HG02759 (cell line): ENCODE data around the gene WDR12.
A peak's percentile ranks its signal among the peaks of the same experiment; 100 is the strongest.
"Not testable (repeated sequence)": the region's sequence is repeated elsewhere in the genome, so short reads cannot be mapped to it uniquely, and the experiment has no call there.

Experiments
- ATAC-seq: cut with Tn5 transposase; IDR thresholded peaks from one replicate; pipeline ENCODE4 v1.9.1; 2021; ENCODE audit warnings: mild to moderate bottlenecking, moderate library complexity; ENCODE audit not compliant: unreplicated experiment

Gene WDR12

DNA sequence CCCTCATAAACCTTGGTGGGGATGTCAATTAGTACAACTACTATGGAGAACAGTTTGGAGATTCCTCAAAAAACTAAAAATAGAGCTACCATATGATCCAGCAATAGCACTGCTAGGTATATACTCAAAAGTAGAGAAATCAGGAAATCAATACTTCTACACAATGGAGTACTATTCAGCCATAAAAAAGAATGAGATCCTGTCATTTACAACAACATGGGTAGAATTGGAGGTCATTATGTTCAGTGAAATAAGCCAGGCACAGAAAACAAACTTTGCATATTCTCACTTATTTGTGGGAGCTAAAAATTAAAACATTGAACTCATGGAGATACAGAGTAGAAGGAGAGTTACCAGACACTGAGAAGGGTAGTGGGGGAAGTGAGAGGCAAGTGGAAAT lies 6.0 kb downstream of the WDR12 start:
- not testable (repeated sequence) for ATAC-seq

DNA sequence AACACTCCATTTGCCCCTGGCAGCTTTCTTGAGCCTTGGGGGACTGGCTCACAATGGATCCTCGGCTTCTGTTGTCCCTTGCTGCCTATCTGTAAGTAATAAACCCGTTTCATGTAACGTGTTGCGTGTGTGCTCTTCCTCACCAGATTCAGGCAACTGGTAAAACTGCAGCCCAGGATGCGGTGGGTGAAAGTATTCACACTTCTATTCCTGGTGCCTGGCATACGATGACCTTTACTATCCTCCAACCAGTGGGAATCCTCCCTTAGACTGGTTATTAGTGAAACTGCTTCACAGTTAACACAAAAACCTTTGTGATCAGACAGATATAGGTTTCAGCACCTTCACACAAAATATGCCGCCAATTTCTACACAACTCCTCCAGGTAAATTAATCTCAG lies 26.3 kb downstream of the WDR12 start:
- ATAC-seq = no peak

DNA sequence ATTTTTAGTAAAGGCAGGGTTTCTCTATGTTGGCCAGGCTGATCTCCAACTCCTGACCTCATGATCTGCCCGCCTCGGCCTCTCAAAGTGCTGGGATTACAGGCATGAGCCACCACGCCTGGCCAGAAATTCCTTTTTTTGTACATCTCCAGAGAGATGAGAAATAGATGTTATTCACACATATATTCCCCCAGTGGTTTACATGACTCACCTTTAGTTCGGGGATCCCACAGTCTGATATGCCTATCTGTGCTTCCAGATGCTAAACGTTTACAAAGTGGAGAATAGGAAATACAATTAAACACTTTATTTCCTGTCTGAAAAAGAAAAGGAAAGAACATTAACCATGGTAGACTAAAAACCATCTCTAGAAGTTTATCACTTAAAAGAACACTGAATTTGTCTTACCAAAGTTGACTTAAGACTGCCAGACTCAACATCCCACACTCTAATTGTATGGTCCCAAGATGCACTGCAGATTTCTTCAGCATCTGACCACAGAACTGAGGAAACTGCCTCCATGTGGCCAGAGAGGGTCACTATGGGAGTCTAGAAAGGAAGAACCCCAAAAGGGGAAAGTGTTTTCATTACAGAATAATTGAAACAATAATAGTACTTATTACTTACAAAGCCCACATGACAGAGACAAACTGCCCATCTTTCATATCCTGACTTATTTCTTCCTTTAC lies 27.3 kb downstream of the WDR12 start:
- ATAC-seq = no peak

DNA sequence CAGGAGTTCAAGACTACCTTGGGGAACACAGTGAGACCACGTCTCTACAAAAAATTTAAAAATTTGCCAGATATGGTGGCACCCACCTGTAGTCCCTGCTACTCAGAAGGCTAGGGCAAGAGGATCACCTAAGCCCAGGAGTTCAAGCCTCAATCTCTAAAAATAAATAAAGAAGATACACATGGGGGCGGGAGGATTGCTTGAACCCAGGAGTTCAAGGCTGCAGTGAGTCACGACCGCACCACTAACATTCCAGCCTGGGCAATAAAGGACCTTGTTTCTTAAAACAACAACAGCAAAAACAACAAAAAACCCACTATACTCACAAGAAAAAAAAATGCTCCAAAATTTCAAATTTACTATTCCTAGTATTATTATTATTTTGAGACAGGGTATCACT lies 29.9 kb downstream of the WDR12 start:
- ATAC-seq = no peak

DNA sequence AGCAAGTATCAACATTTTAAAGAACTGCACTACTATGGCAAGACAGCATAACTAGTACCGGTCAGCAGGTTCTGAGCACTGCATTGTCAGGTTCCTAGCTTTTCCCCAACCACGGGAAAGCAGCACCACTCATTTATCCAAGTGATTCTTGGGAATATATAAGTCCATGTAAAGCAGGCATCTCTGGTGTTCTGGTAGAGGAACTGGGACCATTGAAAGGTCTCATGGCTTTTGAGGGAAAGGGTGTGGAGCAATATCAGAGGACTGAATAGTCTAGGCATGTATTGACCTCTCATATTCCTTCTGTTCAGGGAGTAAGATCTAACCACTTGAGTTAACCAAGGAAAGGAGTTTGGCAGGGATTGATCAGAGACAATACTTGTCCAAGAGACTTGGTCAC lies 33.8 kb downstream of the WDR12 start:
- ATAC-seq = no peak

DNA sequence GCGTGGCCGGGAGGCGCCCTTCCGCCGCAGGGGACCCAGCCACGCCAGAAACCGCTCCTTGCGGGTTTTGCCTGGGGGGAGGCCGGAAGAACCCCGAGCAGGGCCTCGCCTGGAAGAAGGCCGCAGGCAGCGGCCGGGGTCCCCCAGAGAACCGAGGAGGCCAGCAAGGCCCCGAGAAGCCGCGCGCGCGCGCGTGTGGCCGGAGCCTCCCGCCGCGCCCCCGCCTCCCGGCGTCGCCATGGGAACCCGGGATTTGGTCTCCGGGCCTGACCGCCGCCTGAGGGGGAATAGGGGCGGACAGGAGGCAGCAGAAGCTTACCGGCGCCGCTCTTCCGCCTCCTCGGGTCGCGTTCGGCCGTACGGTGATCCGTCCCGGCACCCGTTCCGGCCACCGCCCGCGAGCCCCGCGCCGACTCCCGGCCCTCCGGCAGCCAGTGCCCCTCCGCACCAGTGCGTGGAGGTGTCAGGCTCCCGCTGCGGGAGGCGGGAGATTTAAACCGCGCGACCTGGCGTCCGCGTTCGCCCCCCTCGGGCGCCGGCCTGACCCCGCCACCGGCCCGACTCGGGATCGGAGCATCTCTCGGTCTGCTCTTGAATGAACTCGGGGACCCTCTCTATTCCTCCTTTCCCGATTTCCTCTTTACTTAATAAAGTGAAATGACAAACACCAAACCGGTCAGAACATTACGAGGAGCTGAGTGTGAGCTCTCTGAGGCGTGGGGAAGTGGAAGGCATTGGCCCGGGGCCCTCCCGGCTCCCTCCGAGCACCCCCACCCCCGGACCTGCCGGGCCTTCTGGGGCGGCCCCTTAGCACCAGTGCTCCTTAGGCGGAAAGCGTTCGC lies 40.0 kb downstream of the WDR12 start, which contains the start of gene ICA1L:
TSS of gene ICA1L (minus strand) at position 467 of the 842 bp plus-strand sequence. CDS start 42,757 bp downstream, outside the sequence.
- peak; percentile 66 for ATAC-seq

DNA sequence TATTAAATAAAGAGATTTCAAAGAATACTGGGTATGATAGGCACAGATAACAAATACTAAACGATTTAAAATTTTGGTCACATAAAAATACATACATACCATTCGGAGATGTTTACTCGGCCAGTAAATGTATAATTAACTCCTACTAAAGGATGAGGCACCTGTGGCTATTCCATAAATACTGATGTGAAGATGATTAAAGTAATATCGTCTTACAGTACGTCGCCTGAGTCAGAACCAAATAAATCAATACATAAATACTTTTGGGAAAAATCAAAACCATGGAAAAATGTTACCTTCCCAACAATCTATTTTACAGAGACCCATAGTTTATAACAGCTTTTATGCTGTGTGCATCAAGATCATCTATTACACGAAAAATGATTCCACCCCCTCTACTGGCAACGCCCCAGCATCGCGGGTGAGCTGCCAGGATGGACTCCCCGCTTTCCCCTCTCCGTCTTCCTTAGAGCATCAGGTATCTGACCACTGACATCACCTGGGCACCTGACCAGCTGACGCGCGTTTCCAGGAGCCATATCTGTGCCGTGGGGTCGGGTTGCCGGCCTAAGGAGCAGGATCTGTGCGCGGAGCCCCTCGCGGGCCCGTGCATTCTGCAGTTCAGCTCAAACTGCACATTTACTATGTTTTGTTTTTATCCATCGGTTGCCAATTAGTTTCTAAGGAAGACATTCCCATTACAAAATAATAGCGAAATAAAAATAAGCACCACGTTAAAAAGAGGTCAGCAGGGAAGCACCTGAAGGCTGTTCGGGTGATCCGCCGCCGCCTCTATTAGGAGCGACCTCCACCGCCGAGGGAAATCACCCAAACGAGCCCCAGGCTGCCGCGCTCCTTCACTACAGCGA lies 40.8 kb downstream of the WDR12 start:
- peak; percentile 78 for ATAC-seq

DNA sequence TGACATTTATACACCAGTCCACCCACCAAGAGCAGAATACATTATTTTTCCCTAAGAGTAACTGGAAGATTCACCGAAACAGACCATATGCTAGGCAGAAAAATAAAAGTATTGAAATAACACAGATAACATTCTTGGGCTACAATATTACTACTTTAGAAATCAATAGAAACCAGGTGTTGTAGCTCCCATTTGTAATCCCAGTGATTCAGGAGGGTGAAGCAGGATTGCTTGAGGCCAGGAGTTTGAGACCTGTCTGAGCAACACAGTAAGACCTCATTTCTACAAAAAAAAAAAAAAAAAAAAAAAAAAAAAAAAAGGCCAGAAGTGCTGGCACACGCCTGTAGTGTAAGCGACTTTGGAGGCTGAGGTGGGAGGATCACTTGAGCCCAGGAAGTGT lies 49.5 kb downstream of the WDR12 start:
- no peak for ATAC-seq

DNA sequence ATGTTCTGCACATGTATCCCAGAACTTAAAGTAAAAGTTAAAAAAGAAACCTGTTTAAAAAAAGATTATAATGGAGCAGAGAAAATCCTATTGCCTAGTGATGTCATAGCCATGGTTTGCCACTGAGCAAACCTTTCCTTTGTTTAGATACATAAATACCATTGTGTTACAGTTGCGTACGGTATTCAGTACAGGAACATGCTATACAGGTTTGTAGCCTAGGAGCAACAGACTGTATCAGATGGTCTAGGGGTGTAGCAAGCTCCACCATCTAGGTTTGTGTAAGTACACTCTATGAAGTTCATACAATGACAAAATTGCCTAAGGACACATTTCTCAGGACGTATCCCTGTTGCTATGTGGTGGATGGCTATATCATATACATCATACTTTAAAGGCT lies 52.9 kb downstream of the WDR12 start:
- ATAC-seq = no peak

DNA sequence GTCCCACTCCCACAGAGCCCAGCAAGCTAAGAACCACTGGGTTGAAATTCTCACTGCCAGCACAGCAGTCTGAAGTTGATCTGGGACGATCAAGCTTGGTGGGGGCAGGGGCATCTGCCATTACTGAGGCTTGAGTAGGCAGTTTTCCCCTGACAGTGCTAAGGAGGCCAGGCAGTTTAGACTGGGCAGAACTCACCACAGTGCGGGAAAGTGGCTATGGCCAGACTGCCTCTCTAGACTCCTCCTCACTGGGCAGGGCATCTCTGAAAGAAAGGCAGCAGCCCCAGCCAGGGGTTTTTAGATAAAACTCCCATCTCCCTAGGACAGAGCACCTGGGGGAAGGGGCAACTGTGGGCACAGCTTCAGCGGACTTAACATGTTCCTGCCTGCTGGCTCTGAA lies 62.1 kb downstream of the WDR12 start:
- ATAC-seq = not testable (repeated sequence)

DNA sequence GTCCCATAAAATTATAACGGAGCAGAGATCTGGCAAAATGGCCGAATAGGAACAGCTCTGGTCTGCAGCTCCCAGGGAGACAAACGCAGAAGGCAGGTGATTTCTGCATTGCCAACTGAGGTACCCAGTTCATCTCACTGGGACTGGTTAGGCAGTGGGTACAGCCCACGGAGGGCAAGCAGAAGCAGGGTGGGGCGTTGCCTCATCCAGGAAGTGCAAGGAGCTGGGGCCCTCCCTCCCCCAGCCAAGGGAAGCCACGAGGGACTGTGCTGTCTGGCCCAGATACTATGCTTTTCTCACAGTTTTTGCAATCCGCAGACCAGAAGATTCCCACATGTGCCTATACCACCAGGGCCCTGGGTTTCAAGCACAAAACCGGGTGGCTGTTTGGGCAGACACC lies 62.7 kb downstream of the WDR12 start:
- ATAC-seq = no peak

DNA sequence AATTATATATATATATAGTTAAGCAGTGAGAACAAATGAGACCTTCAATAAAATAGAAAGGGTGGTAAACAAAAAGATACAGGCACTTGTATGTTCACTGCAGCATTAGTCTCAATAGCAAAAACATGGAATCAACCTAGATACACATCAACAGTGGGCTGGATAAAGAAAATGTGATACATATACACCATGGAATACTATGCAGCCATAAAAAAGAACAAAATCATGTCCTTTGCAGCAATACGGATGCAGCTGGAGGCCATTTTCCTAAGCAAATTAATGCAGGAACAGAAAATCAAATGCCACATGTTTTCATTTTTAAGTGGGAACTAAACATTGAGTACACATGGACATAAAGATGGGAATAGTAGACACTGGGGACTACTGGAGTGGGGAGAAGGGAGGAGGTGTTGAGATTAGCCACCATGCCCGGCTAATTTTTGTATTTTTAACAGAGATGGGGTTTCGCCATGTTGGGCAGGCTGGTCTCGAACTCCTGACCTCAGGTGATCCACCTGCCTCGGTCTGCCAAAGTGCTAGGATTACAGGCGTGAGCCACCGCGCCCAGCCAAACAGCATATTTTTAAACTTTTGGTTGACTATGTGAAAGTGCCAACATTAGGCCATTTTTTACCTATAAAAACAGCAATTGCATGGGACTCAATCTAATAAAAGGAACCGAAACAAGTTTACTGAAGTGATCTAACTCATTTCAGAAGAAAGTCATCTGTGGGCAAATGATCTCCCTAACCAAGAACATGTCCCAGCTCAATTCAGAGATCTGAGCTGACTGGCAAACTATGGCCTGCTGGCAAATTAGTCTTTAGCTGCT lies 63.6 kb downstream of the WDR12 start:
- peak; percentile 81 for ATAC-seq

DNA sequence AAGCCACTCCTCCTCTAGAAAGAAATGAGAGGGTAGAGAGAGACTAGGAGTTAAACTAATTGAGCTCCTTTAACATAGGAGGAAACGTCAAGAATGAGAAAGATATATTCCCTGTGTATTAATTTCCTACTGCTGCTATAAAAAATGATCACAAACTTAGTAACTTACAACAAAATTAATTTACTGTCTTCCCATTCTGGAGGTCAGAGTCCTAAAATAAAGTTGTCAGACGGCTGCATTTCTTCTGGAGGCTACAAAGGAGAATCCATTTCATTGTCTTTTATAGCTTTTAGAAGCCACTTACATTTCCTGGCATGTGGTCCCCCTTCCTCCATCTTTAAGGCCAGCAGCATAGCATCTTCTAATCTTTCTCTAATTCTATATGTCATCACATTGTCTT lies 66.8 kb downstream of the WDR12 start:
- no peak for ATAC-seq

DNA sequence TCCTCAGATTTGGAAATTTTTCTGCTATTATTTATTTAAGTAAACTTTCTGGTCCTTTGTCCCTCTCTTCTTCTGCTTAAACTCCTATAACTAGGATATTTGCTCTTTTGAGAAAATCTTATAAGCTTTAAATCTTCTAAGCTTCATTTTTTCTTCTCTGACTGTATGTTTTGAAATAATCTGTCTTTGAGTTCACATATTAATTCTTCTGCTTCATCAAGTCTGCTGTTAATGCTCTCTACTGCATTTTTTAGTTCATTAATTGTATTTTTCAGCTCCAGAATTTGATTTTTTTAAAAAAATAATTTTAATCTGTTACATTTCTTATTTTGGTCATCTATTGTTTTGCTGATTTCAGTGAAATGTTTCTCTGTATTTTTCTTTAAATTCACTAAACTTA lies 68.8 kb downstream of the WDR12 start:
- no peak for ATAC-seq

DNA sequence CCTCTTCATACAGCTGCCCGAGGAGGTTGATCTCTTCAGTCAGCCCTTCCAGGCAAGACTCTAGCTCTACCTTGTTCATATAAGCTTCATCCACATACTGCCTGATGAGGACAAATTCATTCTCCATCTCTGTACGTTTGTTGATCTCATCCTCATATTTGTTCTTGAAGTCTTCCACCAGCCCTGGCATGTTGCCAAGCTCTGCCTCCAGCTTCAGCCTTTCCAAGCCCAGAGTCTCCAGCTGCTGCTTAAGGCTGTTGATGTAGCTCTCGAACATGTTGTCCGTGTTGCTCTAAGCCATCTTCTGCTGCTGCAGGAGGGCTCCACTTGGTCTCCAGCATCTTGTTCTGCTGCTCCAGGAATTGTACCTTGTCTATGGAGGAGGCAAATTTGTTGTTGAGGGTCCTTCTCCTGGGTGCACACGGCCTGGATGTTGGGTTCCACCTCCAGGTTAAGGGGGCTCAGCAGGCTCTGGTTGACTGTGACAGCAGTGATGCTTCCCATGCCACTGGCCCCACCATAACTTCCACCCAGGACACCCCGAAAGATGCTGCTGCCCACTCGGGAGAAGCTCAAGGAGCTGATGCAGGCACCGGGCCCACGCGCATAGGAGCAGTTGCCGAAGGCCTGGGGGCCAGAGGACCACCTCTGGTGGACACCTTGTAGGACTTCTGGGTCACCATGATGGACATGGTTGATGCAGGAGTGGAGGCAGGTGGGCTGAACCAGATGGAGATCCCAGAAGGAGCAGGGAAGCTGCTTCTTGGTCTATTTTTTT lies 70.2 kb downstream of the WDR12 start:
- ATAC-seq = no peak

DNA sequence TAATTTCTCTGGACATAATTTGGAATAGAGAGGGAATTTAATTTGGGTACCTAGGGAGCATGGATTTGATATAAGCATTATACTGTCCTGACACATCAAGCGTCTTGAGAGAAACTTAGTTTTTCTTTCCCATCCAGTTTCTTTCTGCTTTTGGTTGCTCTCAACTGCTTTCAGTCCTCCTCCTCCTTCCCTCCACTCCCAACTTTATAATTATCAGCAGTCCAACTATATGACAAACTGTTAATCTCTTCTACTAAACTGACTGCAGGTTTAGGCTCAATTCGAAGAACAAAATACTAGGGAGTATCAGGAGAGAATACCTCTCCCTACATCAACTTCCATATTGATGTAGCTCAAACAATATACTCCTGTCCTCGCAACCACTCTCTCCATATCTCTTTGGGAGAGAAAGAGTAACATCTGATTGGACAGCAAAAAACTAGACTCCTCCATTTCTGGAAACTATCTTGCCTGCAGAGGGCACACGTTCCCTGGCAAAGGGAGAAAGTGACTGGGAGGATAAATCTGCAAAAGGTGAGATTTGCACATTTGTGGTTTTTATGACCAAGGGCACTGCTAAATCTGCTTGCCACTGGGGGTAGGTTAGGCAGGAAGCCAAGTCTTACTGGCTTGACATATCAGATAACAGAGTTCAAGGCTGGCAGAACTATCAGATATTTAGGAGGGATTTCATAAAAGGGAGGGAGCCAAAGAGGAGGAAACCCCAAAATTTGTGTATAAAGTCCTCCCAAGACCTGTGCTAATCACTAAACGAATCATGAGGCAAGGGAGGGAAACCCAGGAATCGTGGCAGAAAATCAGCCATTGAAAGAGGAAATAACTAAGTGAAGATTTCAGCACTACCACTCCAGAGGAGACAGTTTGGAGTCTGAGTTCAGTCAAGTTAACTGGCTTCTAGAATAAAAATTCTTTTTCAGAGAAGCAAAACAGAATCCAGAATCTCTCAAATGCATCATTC lies 79.9 kb downstream of the WDR12 start:
- peak; percentile 60 for ATAC-seq

DNA sequence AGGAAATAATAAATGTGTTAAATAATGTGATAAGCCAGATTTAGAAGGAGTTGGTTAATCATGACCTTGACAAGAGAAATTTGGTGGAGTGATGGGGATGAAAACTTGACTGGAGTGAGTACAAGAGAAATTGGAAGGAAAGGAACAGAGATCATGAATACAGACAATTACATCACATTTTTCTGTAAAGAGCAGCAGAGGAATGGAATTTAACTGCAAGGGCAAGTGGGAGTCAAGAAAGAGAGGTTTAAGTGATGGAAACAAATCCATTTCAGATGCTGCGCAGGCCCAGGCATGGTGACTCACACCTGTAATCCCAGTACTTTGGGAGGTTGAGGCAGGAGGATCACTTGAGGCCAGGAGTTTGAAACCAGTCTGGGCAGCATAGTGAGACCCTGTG lies 86.6 kb downstream of the WDR12 start:
- ATAC-seq = no peak
